CD4-positive, alpha-beta T cell treated with Interleukin-17A for 1 hour (primary cell): ENCODE measurements around the gene DCLK2.

Source experiments
- DNase-seq: peaks from one replicate; pipeline ENCODE4 v3.0.0-alpha.2; 2020

The DCLK2 gene

DNA sequence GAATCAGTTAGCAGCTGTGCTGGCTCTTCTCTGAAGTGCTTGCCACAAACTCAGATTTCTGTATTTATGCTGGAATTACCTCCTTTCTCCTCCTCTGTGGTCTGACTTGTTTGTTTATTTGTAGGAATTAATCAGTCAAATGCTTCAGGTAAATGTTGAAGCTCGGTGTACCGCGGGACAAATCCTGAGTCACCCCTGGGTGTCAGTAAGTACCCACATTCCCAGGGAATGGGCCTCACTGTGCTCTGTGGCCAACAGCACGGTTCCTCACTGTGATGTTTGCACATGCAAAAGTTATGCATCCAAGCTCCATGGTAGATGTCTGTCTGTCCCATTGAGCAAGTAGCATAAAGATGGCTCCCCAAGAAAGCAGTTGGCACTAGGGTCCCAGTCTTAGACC lies 169.9 kb downstream of the DCLK2 start:
- DNase-seq = no peak

DNA sequence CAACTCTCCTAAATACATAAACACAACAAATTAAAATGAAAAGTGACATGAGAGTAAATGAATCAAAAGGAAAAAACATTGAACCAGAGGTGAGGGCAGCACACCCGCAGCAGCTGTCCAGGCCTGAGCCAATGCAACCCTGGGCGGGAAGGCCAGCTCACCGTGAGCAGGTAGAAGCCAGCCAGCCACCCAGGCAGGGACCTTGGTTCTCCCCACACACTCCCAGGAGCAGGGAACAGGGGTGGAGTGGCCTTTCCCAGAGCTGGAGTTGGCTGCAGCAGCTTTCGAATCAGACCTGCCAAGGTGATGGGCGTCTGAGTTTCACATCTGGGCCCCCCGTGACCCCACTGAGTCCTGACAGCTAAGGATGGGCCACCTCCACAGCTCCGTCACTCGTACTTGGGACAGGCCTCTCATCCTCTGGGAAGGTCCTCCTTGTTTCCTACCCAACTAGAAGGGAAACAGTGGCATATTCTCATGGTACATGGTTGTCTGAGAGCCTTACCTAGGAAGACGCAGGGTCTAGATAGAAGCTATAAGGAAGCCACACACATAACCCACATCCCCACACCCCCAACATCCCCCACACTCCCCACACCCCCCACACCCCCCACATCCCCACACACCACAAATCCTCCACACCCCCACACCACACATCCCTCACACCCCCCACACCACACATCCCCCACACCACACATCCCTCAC lies 172.2 kb downstream of the DCLK2 start:
- no peak for DNase-seq

- DNase-seq = no peak
Observed at GRCh38 chr4:150250998-150251651, 172.9 kb downstream of the DCLK2 start.

DNA sequence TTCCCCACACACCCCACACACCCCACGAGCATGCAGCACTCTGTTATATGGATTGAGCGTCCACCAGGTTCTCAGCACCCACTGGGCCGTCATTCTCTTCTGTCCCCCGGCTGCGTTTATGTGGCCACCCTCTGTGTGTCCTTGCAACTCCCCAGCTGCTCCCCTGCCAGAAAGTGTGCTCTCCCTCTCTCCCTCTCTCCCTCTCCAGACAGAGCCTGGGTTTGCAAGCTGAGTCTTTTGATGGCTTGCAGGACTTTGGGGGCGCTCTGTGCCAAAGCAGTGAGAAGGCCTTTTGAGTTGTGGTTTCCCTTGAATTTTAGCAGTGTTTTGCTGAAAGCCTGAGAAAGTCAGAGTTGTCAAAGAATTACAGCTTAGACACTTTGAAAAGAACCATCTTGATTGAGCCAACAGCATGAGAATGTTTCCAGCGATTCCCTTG lies 173.5 kb downstream of the DCLK2 start:
- DNase-seq = no peak

GRCh38 chr4:150252306-150252705 lies 174.1 kb downstream of the DCLK2 start:
- no peak for DNase-seq

DNA sequence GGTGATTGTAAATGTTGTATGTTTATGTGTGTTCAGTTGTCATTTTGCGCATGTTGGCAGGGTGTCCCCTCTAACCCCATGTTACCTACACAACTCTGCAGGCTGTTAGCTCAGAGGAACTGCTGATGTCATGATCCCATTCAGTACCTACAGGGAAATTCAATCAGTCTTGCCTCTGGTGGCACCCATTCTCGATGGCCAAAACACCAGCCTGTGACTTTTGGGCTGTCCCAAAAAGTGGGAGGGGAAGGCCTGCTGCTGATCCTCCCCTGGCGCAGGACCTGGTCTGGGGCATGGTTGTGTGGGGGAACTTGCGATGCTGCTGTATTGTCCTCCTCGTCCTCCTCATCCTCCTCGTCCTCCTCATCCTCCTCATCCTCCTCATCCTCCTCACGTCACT lies 174.5 kb downstream of the DCLK2 start:
- no peak for DNase-seq

DNA sequence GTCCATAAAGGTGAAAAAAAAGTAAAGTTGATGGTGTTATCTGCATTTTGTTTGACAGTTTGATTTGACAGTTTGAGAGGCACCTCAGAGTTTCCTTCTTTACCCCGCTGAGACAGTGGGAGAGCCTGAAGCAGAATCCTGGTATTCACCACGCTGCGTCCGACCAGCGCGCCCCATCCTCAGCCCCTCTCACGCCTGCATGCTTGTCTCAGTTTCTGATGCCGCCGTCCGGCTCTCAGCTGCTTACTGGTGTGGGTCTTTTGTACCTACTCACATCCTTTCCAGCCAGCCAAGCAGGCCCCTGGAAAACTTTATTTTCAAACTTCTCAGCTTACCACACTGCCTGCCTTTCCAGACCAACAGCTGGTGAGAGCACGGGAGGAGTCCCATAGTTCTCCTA lies 175.2 kb downstream of the DCLK2 start:
- DNase-seq = no peak

DNA sequence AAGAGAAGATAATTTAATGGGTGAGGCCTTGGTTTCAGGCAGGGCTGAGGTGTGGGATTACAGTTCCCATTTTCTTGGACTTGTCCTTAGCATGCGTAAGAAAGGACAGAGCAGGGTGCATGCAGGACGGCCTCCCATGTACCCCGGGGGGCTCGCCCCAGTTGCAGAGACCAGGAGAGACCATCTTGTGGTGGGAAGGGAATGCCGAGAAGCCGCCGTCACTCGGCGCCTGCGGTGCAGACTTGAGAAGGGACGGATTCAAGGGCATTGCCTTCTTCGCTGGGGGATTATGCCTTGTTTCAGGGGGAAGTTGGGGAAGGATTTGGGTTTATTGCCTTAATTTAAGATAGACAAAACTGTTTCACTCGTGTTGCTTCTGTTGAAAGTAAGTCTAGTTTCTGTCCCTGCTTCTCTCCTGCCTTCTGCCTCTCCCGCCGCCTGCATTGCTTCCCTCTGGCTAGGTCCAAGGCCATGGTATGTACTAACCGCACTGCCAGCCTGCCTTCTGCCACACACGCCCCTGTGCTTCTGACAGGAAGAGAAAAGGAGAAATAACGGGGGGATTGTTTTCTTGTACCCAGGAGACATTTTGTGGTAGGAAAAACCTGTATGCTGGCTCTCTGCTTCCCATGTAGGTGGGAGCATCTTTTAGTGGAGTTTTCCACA lies 175.9 kb downstream of the DCLK2 start:
- DNase-seq = no peak

DNA sequence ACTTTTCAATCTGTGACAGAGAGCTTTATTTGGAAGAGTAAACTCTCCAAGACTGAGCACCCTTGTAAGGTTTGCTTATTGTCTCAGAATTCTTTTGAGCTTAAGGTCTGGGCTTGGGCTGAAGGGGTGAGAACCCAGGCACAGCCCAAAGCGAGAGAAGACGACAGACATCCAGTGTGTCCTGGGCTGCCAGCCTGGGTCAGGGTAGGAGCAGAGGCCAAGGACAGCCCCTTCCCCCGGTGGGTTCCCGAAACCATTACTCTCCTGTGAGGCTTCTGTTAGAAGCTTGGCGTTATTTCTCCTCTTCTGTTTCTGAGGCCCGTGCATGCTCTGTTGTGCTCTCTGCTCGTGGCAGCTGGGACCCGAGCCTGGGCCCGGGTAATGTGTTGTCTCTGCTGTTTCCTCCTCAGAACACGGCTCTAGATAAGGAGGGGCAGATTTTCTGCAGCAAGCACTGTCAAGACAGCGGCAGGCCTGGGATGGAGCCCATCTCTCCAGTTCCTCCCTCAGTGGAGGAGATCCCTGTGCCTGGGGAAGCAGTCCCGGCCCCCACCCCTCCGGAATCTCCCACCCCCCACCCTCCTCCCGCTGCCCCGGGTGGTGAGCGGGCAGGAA lies 177.5 kb downstream of the DCLK2 start:
- DNase-seq = no peak

- DNase-seq = no peak
Observed at GRCh38 chr4:150256225-150256620, 178.0 kb downstream of the DCLK2 start.

GRCh38 chr4:150256841-150257730 lies 178.8 kb downstream of the DCLK2 start:
- DNase-seq = no peak

DNA sequence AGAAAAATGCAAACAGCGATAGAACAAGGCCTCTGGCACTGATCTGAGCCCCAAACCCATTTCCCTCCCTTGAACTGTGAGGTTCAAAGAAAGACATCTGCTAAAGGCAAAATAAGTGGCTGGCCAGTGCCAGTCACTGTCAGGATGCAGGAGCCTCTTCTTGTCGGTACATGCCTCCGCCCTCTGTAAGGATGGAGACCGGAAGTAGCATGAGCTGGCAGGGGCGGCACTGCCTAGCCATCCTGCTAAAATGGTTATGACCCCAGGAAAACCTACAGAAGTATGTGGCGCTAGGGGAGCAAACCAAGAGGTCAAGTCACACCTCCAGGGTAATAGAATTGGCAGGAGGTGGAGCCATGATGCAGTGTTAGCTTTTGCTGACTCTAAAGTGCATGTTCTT lies 180.3 kb downstream of the DCLK2 start:
- no peak for DNase-seq

- no peak for DNase-seq
Observed at GRCh38 chr4:150259861-150260567, 181.8 kb downstream of the DCLK2 start.

- no peak for DNase-seq
Observed at GRCh38 chr4:150261571-150261970, 183.3 kb downstream of the DCLK2 start.

- no peak for DNase-seq
Observed at GRCh38 chr4:150262611-150263010, 184.4 kb downstream of the DCLK2 start.

GRCh38 chr4:150264595-150265161 lies 186.4 kb downstream of the DCLK2 start:
- no peak for DNase-seq

DNA sequence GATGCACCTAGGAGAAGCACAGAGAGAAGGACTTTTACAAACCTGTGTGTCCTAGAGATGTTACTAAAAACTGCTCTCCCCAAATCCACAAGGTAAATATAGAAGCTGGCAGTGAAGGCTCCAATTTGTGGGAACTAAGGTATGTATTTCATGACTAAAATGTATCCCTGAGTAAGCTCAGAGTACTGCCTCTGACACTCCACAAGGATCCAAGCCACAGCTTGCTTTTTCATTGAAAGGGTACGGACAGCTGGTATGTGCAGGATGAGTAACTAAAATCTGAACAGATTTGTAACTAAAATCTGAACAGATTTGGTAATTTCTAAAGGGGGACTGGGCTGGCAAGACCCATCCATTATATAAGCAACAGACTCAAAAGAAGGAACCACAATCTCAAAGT lies 187.6 kb downstream of the DCLK2 start:
- no peak for DNase-seq

GRCh38 chr4:150268444-150268843 lies 190.2 kb downstream of the DCLK2 start:
- no peak for DNase-seq

GRCh38 chr4:150278206-150278605 lies 200.0 kb downstream of the DCLK2 start:
- no peak for DNase-seq

DNA sequence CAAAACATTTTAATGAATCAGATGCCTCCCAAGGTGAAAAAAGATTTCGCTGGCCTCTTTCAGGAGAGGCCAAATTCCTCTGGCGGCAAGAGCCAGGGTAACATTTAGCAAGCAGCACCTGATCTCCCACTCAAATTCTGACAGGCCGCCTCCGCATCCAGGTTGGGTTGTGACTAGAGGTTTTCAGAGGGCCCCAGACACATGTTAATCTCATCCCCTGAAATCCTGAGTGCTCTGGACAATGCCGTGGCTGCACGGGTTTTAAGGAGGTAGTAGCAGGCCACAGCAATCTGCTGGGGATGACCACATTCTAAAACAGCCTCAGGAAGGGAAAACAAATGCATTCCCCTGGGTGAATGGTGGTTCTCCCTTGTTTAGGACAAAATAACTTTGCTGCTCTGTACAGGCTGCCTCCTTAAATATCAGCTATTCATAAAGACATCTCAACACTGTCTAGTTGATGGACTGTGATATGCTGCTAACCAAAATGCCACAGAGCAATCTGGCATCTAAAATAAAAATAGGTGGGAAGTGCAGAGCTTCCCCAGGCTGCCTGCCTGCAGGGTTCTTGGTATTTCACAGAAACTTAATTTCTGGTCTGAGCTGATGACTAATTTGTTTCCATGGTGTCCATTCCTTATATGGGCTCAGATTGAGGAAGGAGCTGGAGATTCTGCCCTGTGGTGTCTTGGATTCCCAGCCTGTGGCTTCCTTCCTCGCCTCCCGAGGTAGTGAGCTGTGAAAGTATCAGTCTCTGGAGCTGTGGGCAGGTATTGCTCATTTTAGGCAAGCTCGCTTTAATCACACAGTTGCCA lies 202.0 kb downstream of the DCLK2 start:
- DNase-seq = no peak

GRCh38 chr4:150280975-150281374 lies 202.7 kb downstream of the DCLK2 start:
- DNase-seq = no peak
